Right cardiac atrium (tissue), 5 donors: ENCODE results near the gene ACP5. TPM values are rescaled to one million over a fixed set of nuclear protein-coding genes. Genes with fewer than 3 reads are reported as not detected.

Experiments
- ATAC-seq, 2 donors: fragments of 200-7000 bp; cut with Tn5 transposase; one replicate each; pipeline versions ENCODE4 v1.8.0 to v1.9.1; 2020; ENCODE audit warnings: moderate library complexity in 2 of 2, mild to moderate bottlenecking in 1 of 2
- DNase-seq, 3 donors: peaks; one replicate each; pipeline ENCODE4 v3.0.0-alpha.2; 2020
- H3K27ac ChIP-seq: one replicate; pipeline ENCODE4 v1.5.1; 2013; ENCODE audit warnings: mild to moderate bottlenecking, low read length, control low read depth, moderate library complexity
- H3K27me3 ChIP-seq: one replicate; pipeline ENCODE4 v1.6.1; 2013; ENCODE audit not compliant: control insufficient read depth, insufficient read depth
- H3K4me1 ChIP-seq: one replicate; pipeline ENCODE4 v1.6.1; 2013; ENCODE audit warnings: low read length; ENCODE audit not compliant: control insufficient read depth, insufficient read depth
- H3K4me3 ChIP-seq: one replicate; pipeline ENCODE4 v1.5.1; 2013; ENCODE audit warnings: low read length, control low read depth
- H3K9me3 ChIP-seq: one replicate; pipeline ENCODE4 v1.6.1; 2013; ENCODE audit warnings: low read length; ENCODE audit not compliant: control insufficient read depth
- WGBS: extraction: QIAGEN DNeasy Blood & Tissue Kit; methylation state at CpG from one replicate; pipeline ENCODE4 v1.1.7; 2013; 5-methylcytosine and 5-hydroxymethylcytosine counted together
- intact Hi-C, 4 donors: fragments of 100-400 bp; cut with DNase I; formaldehyde crosslinking; loops; one replicate each; pipeline versions ENCODE4 v1.11.0 to v1.14.0; 2022 to 2023
- polyA plus RNA-seq: library from polyadenylated mRNA; stranded (reverse); fragments of 200-250 nt; gene quantifications from one replicate; pipeline ENCODE4 v1.2.3, GENCODE V29; 2013
- total RNA-seq, 4 donors: library from RNA; stranded (reverse); fragmentation: NEBNext Ultra II Directional; extraction: Animal tissue kit (Norgen Biotek cat#: 25700); gene quantifications; one replicate each; pipeline ENCODE4 v1.2.1, GENCODE V29; 2021
- donor health status: healthy with polysubstance abuse.
- donor health status: DM: no; HTN: yes; CAD: no.
- donor health status: DM: no; HTN: no; CAD: no.
- donor health status: DM: no; HTN: yes; CAD: no; lungs with severe emphysema.
- donor health status: DM: yes; HTN: yes; CAD: no.

ACP5 gene
- total and polyA plus RNA-seq, 5 donors, result 2.9 to 8.4 (median 4.1) TPM

- no peak for ATAC-seq
- 95% methylated on average over 2 of the region's 2 CpGs for WGBS
- no peaks in the 10 kb centered on the region for H3K9me3 ChIP-seq
- peaks cover 2% of the 10 kb centered on the region for H3K4me1 ChIP-seq
- no peak for DNase-seq
- no peaks in the 10 kb centered on the region for H3K27me3 ChIP-seq
- intact Hi-C loops, result no loop called here
- H3K27ac ChIP-seq, result no peak overlapping the region
- no peak overlapping the region for H3K4me3 ChIP-seq
These were observed 21.3 kb upstream of the ACP5 start for GRCh38 chr19:11598746-11599145.

GRCh38 chr19:11598103-11598483, 20.6 kb upstream of the ACP5 start:
- intact Hi-C loops, result no loop called here
- peaks cover 2% of the 10 kb centered on the region for H3K4me1 ChIP-seq
- no peak overlapping the region for H3K27ac ChIP-seq
- WGBS, result 58% methylated on average over 10 of the region's 10 CpGs
- ATAC-seq, result no peak
- H3K9me3 ChIP-seq, result no peaks in the 10 kb centered on the region
- DNase-seq, result no peak
- peak overlapping the region; percentile 89 for H3K4me3 ChIP-seq
- no peaks in the 10 kb centered on the region for H3K27me3 ChIP-seq

- DNase-seq (peak; percentile 99 to 100 (median 100)), ATAC-seq (peak; percentile 100)
- Histone ChIP-seq H3K4me3 (peak within 1 kb of the TSS; percentile 89), H3K4me1 (peaks cover 2% of the 10 kb centered on the region), H3K27me3 (no peaks in the 10 kb centered on the region), H3K27ac (peak within 1 kb of the TSS; percentile 73), H3K9me3 (no peaks in the 10 kb centered on the region)
- intact Hi-C loops, result no loop called here
- WGBS, result under 1% methylated on average over 67 of the region's 67 CpGs
These were observed 20.0 kb upstream of the ACP5 start, which contains the start of gene ZNF627 for GRCh38 chr19:11597202-11598102. TSS of gene ZNF627 (plus strand) at chr19:11597483. CDS start at chr19:11597628, 145 bp downstream.

GRCh38 chr19:11596156-11596555, 18.7 kb upstream of the ACP5 start:
- no peaks in the 10 kb centered on the region for H3K9me3 ChIP-seq
- ATAC-seq (no peak), DNase-seq (no peak)
- no peaks in the 10 kb centered on the region for H3K27me3 ChIP-seq
- intact Hi-C loops, result no loop called here
- WGBS, result 78% methylated on average over 10 of the region's 10 CpGs
- peaks cover 2% of the 10 kb centered on the region for H3K4me1 ChIP-seq
- H3K27ac ChIP-seq, result no peak overlapping the region
- H3K4me3 ChIP-seq, result no peak overlapping the region

- Histone ChIP-seq H3K27me3 (no peaks in the 10 kb centered on the region), H3K4me1 (peaks cover 2% of the 10 kb centered on the region), H3K4me3 (no peak overlapping the region), H3K27ac (no peak overlapping the region), H3K9me3 (no peaks in the 10 kb centered on the region)
- DNase-seq (no peak), ATAC-seq (no peak)
- 82% methylated on average over 4 of the region's 4 CpGs for WGBS
- intact Hi-C loops, result no loop called here
These were observed 16.6 kb upstream of the ACP5 start for GRCh38 chr19:11594084-11594483.

- Histone ChIP-seq H3K9me3 (no peaks in the 10 kb centered on the region), H3K4me3 (no peak overlapping the region), H3K4me1 (no peaks in the 10 kb centered on the region), H3K27ac (no peak overlapping the region), H3K27me3 (no peaks in the 10 kb centered on the region)
- peak; percentile 36 to 38 for ATAC-seq
- intact Hi-C loops, result loop anchor here in 1 of 4 donors (5.0 kb wide), 1 partner anchor 91 kb away; no protein-coding TSS in a partner anchor
- 65% methylated on average over 13 of the region's 13 CpGs for WGBS
- DNase-seq, result no peak
These were observed 10.7 kb upstream of the ACP5 start for GRCh38 chr19:11587975-11588631.

GRCh38 chr19:11587302-11587974, 10.0 kb upstream of the ACP5 start:
- H3K27ac ChIP-seq, result no peak overlapping the region
- ATAC-seq, result peak; percentile 71 to 84
- H3K4me3 ChIP-seq, result no peak overlapping the region
- intact Hi-C loops, result loop anchor here in 1 of 4 donors (5.0 kb wide), 1 partner anchor 90 kb away; no protein-coding TSS in a partner anchor
- no peaks in the 10 kb centered on the region for H3K9me3 ChIP-seq
- H3K27me3 ChIP-seq, result no peaks in the 10 kb centered on the region
- peak; percentile 76 to 90 (median 90) for DNase-seq
- 2% methylated on average over 7 of the region's 7 CpGs for WGBS
- H3K4me1 ChIP-seq, result no peaks in the 10 kb centered on the region

GRCh38 chr19:11586331-11586730, 8.9 kb upstream of the ACP5 start:
- H3K27ac ChIP-seq, result no peak overlapping the region
- no peaks in the 10 kb centered on the region for H3K4me1 ChIP-seq
- H3K27me3 ChIP-seq, result no peaks in the 10 kb centered on the region
- intact Hi-C loops, result loop anchor here in 1 of 4 donors (5.0 kb wide), 1 partner anchor 89 kb away; no protein-coding TSS in a partner anchor
- H3K9me3 ChIP-seq, result no peaks in the 10 kb centered on the region
- ATAC-seq (no peak), DNase-seq (no peak)
- 68% methylated on average over 6 of the region's 6 CpGs for WGBS
- H3K4me3 ChIP-seq, result no peak overlapping the region

- DNase-seq (no peak), ATAC-seq (peak in 1 of 2 donors; percentile 12)
- Histone ChIP-seq H3K27ac (no peak overlapping the region), H3K9me3 (no peaks in the 10 kb centered on the region), H3K4me1 (no peaks in the 10 kb centered on the region), H3K27me3 (no peaks in the 10 kb centered on the region), H3K4me3 (no peak overlapping the region)
- intact Hi-C loops, result no loop called here
- WGBS, result 36% methylated on average over 3 of the region's 3 CpGs
These were observed 4.3 kb upstream of the ACP5 start for GRCh38 chr19:11581740-11582139.

- no peaks in the 10 kb centered on the region for H3K4me1 ChIP-seq
- H3K27ac ChIP-seq, result no peak overlapping the region
These were observed 2.7 kb upstream of the ACP5 start for GRCh38 chr19:11580116-11580515.

More at GRCh38 chr19:11580116-11580515, 2.7 kb upstream of the ACP5 start:
- ATAC-seq (no peak), DNase-seq (no peak)
- Histone ChIP-seq H3K27me3 (no peaks in the 10 kb centered on the region), H3K9me3 (no peaks in the 10 kb centered on the region), H3K4me3 (no peak overlapping the region)
- WGBS, result 66% methylated on average over 4 of the region's 4 CpGs
- intact Hi-C loops, result no loop called here
